ENCODE results near the gene FCAR. TPM values are rescaled to one million over a fixed set of nuclear protein-coding genes. Genes with fewer than 3 reads are reported as not detected.
"Not testable (repeated sequence)": the region's sequence is repeated elsewhere in the genome, so short reads cannot be mapped to it uniquely, and the experiment has no call there.

FCAR gene
- total RNA-seq (not detected), polyA plus RNA-seq (0.67 TPM)

- no peak for DNase-seq (ENCODE audit: extremely low spot score)
- 79% methylated on average over 8 of the region's 8 CpGs for WGBS
- no peaks in the 10 kb centered on the region for H3K4me1 ChIP-seq (ENCODE audit: insufficient read depth)
- no peak within 1 kb of the TSS for H3K4me3 ChIP-seq (ENCODE audit: low read depth, low read length)
- no peaks in the 10 kb centered on the region for H3K36me3 ChIP-seq (ENCODE audit: insufficient read depth)
- no peak within 1 kb of the TSS for H3K27ac ChIP-seq (ENCODE audit: low read depth)
Observed at GRCh38 chr19:54873990-54874389, at the start of gene FCAR. Gene FCAR (plus strand): TSS chr19:54874235. CDS start chr19:54874290, 55 bp downstream.

- WGBS, result 68% methylated on average over 4 of the region's 4 CpGs
- not testable (repeated sequence) for H3K4me3 ChIP-seq (ENCODE audit: low read depth, low read length); H3K27ac ChIP-seq (ENCODE audit: low read depth); DNase-seq (ENCODE audit: extremely low spot score); H3K36me3 ChIP-seq (ENCODE audit: insufficient read depth); H3K4me1 ChIP-seq (ENCODE audit: insufficient read depth)
Observed at GRCh38 chr19:54824416-54824815, 49.6 kb upstream of the FCAR start.

GRCh38 chr19:54825326-54825725 is 48.7 kb upstream of the FCAR start:
- not testable (repeated sequence) for H3K27ac ChIP-seq (ENCODE audit: low read depth); H3K4me3 ChIP-seq (ENCODE audit: low read depth, low read length); H3K36me3 ChIP-seq (ENCODE audit: insufficient read depth); H3K4me1 ChIP-seq (ENCODE audit: insufficient read depth); DNase-seq (ENCODE audit: extremely low spot score)
- WGBS, result 74% methylated on average over 7 of the region's 7 CpGs

DNA sequence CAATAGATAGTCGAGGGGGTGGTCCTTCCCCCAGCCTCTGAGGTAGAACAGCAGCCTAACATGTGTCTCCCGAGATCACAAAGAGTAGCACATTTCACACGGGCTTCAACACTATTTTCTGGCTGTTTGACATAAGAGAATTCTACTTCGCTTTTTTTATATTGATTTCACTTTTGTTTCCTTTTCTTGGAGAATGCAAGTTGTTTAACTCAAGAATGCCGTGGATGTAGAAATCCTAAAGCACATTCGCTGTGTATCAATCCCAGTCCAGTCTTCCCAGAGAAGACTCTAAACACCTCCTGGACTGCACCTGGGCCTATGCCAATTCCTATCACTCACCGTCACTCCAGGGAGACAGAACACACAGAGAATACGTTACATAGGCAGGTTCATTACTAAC is 46.0 kb upstream of the FCAR start:
- not testable (repeated sequence) for H3K4me1 ChIP-seq (ENCODE audit: insufficient read depth)

GRCh38 chr19:54832496-54832895 is 41.5 kb upstream of the FCAR start, which contains the start of gene KIR2DS4:
Gene KIR2DS4 (plus strand): TSS chr19:54832676.
- WGBS, result 88% methylated on average over 14 of the region's 14 CpGs
- H3K36me3 ChIP-seq (ENCODE audit: insufficient read depth); H3K27ac ChIP-seq (ENCODE audit: low read depth); H3K4me1 ChIP-seq (ENCODE audit: insufficient read depth); H3K4me3 ChIP-seq (ENCODE audit: low read depth, low read length); DNase-seq (ENCODE audit: extremely low spot score): not testable (repeated sequence)

More for the DNA sequence above, 46.0 kb upstream of the FCAR start:
- 72% methylated on average over 7 of the region's 8 CpGs for WGBS
- H3K27ac ChIP-seq (ENCODE audit: low read depth); H3K36me3 ChIP-seq (ENCODE audit: insufficient read depth); H3K4me3 ChIP-seq (ENCODE audit: low read depth, low read length); DNase-seq (ENCODE audit: extremely low spot score): not testable (repeated sequence)

DNA sequence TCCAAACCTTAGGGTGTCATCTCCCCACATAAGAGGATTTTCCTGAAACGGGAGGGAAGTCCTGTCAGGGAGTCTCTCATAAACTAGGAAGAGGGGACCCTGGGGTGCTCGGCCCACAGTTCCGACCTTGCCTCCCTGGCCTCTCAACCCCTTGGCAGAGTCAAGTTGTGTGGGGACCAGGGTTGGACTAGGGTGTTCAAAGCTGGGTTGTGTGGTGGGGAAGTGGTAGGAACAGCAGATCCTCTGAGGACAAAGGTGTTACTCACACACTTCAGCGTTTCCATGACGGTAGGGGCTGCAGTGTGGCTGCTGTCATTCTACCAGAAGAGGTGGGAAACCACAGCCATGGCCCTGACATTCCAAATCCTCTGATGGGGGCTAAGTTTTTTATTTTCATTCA is 38.9 kb upstream of the FCAR start:
- not testable (repeated sequence) for H3K27ac ChIP-seq (ENCODE audit: low read depth); H3K36me3 ChIP-seq (ENCODE audit: insufficient read depth); DNase-seq (ENCODE audit: extremely low spot score); H3K4me1 ChIP-seq (ENCODE audit: insufficient read depth); H3K4me3 ChIP-seq (ENCODE audit: low read depth, low read length)
- WGBS, result 70% methylated on average over 5 of the region's 5 CpGs

DNA sequence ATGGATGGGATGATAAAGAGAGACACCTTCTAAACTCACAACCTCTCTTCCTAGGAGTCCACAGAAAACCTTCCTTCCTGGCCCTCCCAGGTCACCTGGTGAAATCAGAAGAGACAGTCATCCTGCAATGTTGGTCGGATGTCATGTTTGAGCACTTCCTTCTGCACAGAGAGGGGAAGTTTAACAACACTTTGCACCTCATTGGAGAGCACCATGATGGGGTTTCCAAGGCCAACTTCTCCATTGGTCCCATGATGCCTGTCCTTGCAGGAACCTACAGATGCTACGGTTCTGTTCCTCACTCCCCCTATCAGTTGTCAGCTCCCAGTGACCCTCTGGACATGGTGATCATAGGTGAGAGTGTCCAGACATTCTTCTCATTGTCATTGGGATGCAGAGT is 36.5 kb upstream of the FCAR start:
- WGBS, result 66% methylated on average over 2 of the region's 2 CpGs
- H3K36me3 ChIP-seq (ENCODE audit: insufficient read depth); H3K4me3 ChIP-seq (ENCODE audit: low read depth, low read length); DNase-seq (ENCODE audit: extremely low spot score); H3K27ac ChIP-seq (ENCODE audit: low read depth); H3K4me1 ChIP-seq (ENCODE audit: insufficient read depth): not testable (repeated sequence)

DNA sequence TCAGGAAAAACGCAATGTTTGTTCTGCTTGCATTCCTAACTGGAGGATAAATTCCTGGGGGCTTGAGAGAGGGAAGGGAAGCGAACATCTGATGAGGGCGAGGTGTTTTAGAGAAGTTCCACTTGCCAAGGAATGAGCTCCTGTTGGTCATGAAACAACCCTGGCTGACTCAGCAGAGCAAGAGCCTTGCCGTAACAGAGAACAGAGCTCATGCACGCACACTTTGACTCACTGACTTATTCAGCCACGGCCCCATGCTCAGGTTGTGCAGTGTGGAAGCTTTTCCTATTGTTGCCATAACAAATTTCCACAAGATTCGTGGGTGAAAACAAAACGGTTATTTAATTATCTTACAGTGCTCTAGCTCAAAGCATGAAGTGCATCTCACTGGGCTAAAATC is 30.9 kb upstream of the FCAR start:
- WGBS, result 63% methylated on average over 8 of the region's 8 CpGs
- not testable (repeated sequence) for H3K27ac ChIP-seq (ENCODE audit: low read depth); H3K4me1 ChIP-seq (ENCODE audit: insufficient read depth); H3K4me3 ChIP-seq (ENCODE audit: low read depth, low read length); DNase-seq (ENCODE audit: extremely low spot score); H3K36me3 ChIP-seq (ENCODE audit: insufficient read depth)

- not testable (repeated sequence) for H3K4me1 ChIP-seq (ENCODE audit: insufficient read depth); H3K4me3 ChIP-seq (ENCODE audit: low read depth, low read length); H3K27ac ChIP-seq (ENCODE audit: low read depth); DNase-seq (ENCODE audit: extremely low spot score); H3K36me3 ChIP-seq (ENCODE audit: insufficient read depth)
- WGBS, result 89% methylated on average over 16 of the region's 16 CpGs
Observed at GRCh38 chr19:54850061-54850640, 23.9 kb upstream of the FCAR start, which contains the start of gene KIR3DL2. Gene KIR3DL2 (plus strand): TSS chr19:54850443. CDS start chr19:54850476, 33 bp downstream.

GRCh38 chr19:54850930-54851329 is 23.1 kb upstream of the FCAR start:
- Histone ChIP-seq H3K27ac (ENCODE audit: low read depth) (no peak overlapping the region), H3K4me3 (ENCODE audit: low read depth, low read length) (no peak overlapping the region), H3K36me3 (ENCODE audit: insufficient read depth) (no peaks in the 10 kb centered on the region), H3K4me1 (ENCODE audit: insufficient read depth) (no peaks in the 10 kb centered on the region)
- whole genome bisulfite sequencing, result 65% methylated on average over 2 of the region's 2 CpGs
- no peak for DNase-seq (ENCODE audit: extremely low spot score)

GRCh38 chr19:54851353-54851752 is 22.7 kb upstream of the FCAR start:
- H3K4me3 ChIP-seq (ENCODE audit: low read depth, low read length), result no peak overlapping the region
- no peaks in the 10 kb centered on the region for H3K4me1 ChIP-seq (ENCODE audit: insufficient read depth)
- 86% methylated on average over 7 of the region's 7 CpGs for WGBS
- no peak for DNase-seq (ENCODE audit: extremely low spot score)
- H3K27ac ChIP-seq (ENCODE audit: low read depth), result no peak overlapping the region
- H3K36me3 ChIP-seq (ENCODE audit: insufficient read depth), result no peaks in the 10 kb centered on the region

GRCh38 chr19:54855241-54855640 is 18.8 kb upstream of the FCAR start:
- H3K36me3 ChIP-seq (ENCODE audit: insufficient read depth); H3K4me3 ChIP-seq (ENCODE audit: low read depth, low read length); H3K4me1 ChIP-seq (ENCODE audit: insufficient read depth); H3K27ac ChIP-seq (ENCODE audit: low read depth); DNase-seq (ENCODE audit: extremely low spot score): not testable (repeated sequence)
- 62% methylated on average over 1 of the region's 1 CpG for WGBS

- not testable (repeated sequence) for H3K36me3 ChIP-seq (ENCODE audit: insufficient read depth); H3K4me3 ChIP-seq (ENCODE audit: low read depth, low read length); DNase-seq (ENCODE audit: extremely low spot score); H3K4me1 ChIP-seq (ENCODE audit: insufficient read depth); H3K27ac ChIP-seq (ENCODE audit: low read depth)
- whole genome bisulfite sequencing, result 62% methylated on average over 3 of the region's 3 CpGs
Observed at GRCh38 chr19:54858476-54858875, 15.6 kb upstream of the FCAR start.

DNA sequence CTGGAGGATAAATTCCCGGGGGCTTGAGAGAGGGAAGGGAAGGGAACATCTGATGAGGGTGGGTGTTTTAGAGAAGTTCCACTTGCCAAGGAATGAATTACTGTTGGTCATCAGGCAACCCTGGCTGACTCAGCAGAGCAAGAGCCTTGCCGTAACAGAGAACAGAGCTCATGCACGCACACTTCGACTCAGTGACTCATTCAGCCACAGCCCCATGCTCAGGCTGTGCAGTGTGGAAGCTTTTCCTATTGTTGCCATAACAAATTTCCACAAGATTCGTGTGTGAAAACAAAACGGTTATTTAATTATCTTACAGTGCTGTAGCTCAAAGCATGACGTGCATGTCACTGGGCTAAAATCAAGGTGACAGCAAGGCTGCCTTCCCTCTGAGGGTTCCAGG is 14.6 kb upstream of the FCAR start:
- not testable (repeated sequence) for H3K4me1 ChIP-seq (ENCODE audit: insufficient read depth); H3K27ac ChIP-seq (ENCODE audit: low read depth); DNase-seq (ENCODE audit: extremely low spot score); H3K4me3 ChIP-seq (ENCODE audit: low read depth, low read length); H3K36me3 ChIP-seq (ENCODE audit: insufficient read depth)
- WGBS, result 79% methylated on average over 7 of the region's 7 CpGs

DNA sequence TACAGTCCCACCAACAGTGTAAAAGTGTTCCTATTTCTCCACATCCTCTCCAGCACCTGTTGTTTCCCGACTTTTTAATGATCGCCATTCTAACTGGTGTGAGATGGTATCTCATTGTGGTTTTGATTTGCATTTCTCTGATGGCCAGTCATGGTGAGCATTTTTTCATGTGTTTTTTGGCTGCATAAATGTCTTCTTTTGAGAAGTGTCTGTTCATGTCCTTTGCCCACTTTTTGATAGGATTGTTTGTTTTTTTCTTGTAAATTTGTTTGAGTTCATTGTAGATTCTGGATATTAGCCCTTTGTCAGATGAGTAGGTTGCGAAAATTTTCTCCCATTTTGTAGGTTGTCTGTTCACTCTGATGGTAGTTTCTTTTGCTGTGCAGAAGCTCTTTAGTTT is 10.6 kb upstream of the FCAR start:
- WGBS, result 100% methylated on average over 2 of the region's 3 CpGs
- not testable (repeated sequence) for H3K36me3 ChIP-seq (ENCODE audit: insufficient read depth); DNase-seq (ENCODE audit: extremely low spot score); H3K4me3 ChIP-seq (ENCODE audit: low read depth, low read length); H3K4me1 ChIP-seq (ENCODE audit: insufficient read depth); H3K27ac ChIP-seq (ENCODE audit: low read depth)
